Sigmoid colon (tissue), 4 donors: ENCODE data around the gene CMSS1.

Experiments
- EP300 ChIP-seq, 4 donors: sonication (generic); formaldehyde crosslinking; IDR thresholded peaks; one replicate each; pipeline ENCODE4 v1.6.1; 2017; ENCODE audit warnings: antibody characterized with exemption in 4 of 4
- POLR2A ChIP-seq, 2 donors: fragments of 450-650 bp; IDR thresholded peaks; one replicate each; pipeline ENCODE4 v1.6.1; 2016; ENCODE audit warnings: antibody characterized with exemption in 2 of 2, mild to moderate bottlenecking in 2 of 2, moderate library complexity in 2 of 2
- TF ChIP-seq, protein P1 (sequence below), 4 experiments: fragments of 450-650 bp in 3 of 4; fragments of 200-600 bp in 1 of 4; IDR thresholded peaks; one replicate each; pipeline ENCODE4 v1.5.1; 2016 to 2019; ENCODE audit warnings: antibody characterized with exemption in 4 of 4, mild to moderate bottlenecking in 3 of 4, moderate library complexity in 2 of 4

DNA sequence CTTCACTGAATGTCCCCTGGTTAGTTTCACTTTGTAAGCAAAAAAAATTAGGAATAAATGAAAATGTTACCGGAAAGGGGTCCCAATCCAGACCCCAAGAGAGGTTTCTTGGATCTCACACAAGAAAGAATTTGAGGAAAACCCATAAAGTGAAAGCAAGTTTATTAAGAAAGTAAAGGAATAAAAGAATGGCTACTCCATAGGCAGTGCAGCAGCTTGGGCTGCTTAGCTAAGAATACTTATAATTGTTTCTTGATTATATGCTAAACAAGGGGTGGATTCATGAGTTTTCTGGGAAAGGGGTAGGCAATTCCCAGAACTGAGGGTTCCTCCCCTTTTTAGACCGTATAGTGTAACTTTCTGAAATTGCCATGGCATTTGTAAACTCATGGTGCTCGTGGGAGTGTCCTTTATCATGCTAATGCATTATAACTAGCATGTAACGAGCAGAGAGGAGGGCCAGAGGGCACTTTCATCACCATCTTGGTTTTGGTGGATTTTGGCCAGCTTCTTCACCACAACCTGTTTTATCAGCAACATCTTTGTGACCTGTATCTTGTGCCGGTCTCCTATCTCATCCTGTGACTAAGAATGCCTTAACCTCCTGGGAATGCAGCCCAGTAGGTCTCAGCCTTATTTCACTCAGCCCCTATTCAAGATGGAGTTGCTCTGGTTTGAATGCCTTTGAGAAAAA is 41.0 kb upstream of the CMSS1 start:
- no peak for TF ChIP-seq EP300 (IDR thresholded peaks at IDR 0.05)
- TF ChIP-seq, protein P1, sequence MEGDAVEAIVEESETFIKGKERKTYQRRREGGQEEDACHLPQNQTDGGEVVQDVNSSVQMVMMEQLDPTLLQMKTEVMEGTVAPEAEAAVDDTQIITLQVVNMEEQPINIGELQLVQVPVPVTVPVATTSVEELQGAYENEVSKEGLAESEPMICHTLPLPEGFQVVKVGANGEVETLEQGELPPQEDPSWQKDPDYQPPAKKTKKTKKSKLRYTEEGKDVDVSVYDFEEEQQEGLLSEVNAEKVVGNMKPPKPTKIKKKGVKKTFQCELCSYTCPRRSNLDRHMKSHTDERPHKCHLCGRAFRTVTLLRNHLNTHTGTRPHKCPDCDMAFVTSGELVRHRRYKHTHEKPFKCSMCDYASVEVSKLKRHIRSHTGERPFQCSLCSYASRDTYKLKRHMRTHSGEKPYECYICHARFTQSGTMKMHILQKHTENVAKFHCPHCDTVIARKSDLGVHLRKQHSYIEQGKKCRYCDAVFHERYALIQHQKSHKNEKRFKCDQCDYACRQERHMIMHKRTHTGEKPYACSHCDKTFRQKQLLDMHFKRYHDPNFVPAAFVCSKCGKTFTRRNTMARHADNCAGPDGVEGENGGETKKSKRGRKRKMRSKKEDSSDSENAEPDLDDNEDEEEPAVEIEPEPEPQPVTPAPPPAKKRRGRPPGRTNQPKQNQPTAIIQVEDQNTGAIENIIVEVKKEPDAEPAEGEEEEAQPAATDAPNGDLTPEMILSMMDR (IDR thresholded peaks at IDR 0.05): no peak
- TF ChIP-seq POLR2A (IDR thresholded peaks at IDR 0.05): no peak
